ENCODE measurements around the gene ORM1.
"Not testable (repeated sequence)": the region's sequence is repeated elsewhere in the genome, so short reads cannot be mapped to it uniquely, and the experiment has no call there.

GRCh38 chr9:114322831-114323531 lies at the start of gene ORM1:
- not testable (repeated sequence) for TF ChIP-seq CTCF, EP300 (IDR thresholded peaks at IDR 0.05)
